ENCODE data around the gene TMEM106C.

Gene TMEM106C

GRCh38 chr12:47942614-47943225 lies 20.7 kb upstream of the TMEM106C start:
- TF ChIP-seq REST (IDR thresholded peaks at IDR 0.05; ENCODE audit: insufficient read depth in 1 of 2, low read depth in 2 of 2, low read length in 2 of 2) (no peak), POLR2AphosphoS5 (IDR thresholded peaks at IDR 0.05; ENCODE audit: low read depth, low read length) (no peak), SIN3A (IDR thresholded peaks at IDR 0.05; ENCODE audit: borderline replicate concordance, insufficient read depth, low read length) (no peak), FOXP2 (optimal IDR thresholded peaks at IDR 0.05; ENCODE audit: borderline replicate concordance, extremely low read depth, extremely low read length, insufficient read depth) (no peak), TAF1 (IDR thresholded peaks at IDR 0.05; ENCODE audit: borderline replicate concordance, insufficient read depth, low read length) (no peak)

GRCh38 chr12:47943623-47944340 lies 19.6 kb upstream of the TMEM106C start:
- TF ChIP-seq POLR2AphosphoS5 (IDR thresholded peaks at IDR 0.05; ENCODE audit: low read depth, low read length), result no peak
- TF ChIP-seq REST (IDR thresholded peaks at IDR 0.05; ENCODE audit: insufficient read depth in 1 of 2, low read depth in 2 of 2, low read length in 2 of 2), result no peak
- TF ChIP-seq FOXP2 (optimal IDR thresholded peaks at IDR 0.05; ENCODE audit: borderline replicate concordance, extremely low read depth, extremely low read length, insufficient read depth), result no peak
- no peak for TF ChIP-seq TAF1 (IDR thresholded peaks at IDR 0.05; ENCODE audit: borderline replicate concordance, insufficient read depth, low read length)
- no peak for TF ChIP-seq SIN3A (IDR thresholded peaks at IDR 0.05; ENCODE audit: borderline replicate concordance, insufficient read depth, low read length)

DNA sequence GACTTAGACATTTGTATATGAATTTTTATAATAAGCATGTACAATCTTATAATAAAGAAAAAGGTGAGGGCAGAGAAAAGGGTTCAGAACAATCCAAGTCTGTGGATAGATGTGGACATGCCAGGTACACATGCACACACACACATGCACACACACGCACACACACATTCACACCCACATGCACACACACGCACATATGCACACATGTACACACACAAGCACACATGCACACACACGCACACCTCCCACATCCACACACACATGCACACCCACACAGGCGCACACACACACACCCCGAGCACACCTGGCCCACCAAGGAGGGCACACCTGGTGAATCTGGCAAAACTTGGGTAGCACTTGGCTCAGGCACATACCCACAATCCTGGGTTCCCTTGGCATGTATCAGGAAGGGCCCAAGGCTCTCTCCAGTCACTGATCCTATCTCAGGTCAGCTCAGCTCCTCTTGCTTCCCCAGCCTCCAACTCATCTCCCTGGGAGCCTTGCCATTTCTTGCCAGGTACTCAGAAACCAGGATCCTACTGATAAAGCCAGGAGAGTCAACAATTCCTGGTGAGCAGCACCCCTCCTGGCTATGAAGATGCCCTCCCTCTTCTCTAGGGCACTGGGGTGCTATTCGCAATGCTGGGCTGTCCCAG lies 18.6 kb upstream of the TMEM106C start:
- TF ChIP-seq TAF1 (IDR thresholded peaks at IDR 0.05; ENCODE audit: borderline replicate concordance, insufficient read depth, low read length) (no peak), SIN3A (IDR thresholded peaks at IDR 0.05; ENCODE audit: borderline replicate concordance, insufficient read depth, low read length) (no peak), FOXP2 (optimal IDR thresholded peaks at IDR 0.05; ENCODE audit: borderline replicate concordance, extremely low read depth, extremely low read length, insufficient read depth) (no peak), POLR2AphosphoS5 (IDR thresholded peaks at IDR 0.05; ENCODE audit: low read depth, low read length) (no peak), REST (IDR thresholded peaks at IDR 0.05; ENCODE audit: insufficient read depth in 1 of 2, low read depth in 2 of 2, low read length in 2 of 2) (no peak)

GRCh38 chr12:47945341-47945728 lies 18.1 kb upstream of the TMEM106C start:
- TF ChIP-seq REST (IDR thresholded peaks at IDR 0.05; ENCODE audit: insufficient read depth in 1 of 2, low read depth in 2 of 2, low read length in 2 of 2), result no peak
- no peak for TF ChIP-seq POLR2AphosphoS5 (IDR thresholded peaks at IDR 0.05; ENCODE audit: low read depth, low read length)
- TF ChIP-seq FOXP2 (optimal IDR thresholded peaks at IDR 0.05; ENCODE audit: borderline replicate concordance, extremely low read depth, extremely low read length, insufficient read depth), result no peak
- no peak for TF ChIP-seq TAF1 (IDR thresholded peaks at IDR 0.05; ENCODE audit: borderline replicate concordance, insufficient read depth, low read length)
- TF ChIP-seq SIN3A (IDR thresholded peaks at IDR 0.05; ENCODE audit: borderline replicate concordance, insufficient read depth, low read length), result no peak

All from PFSK-1 (cell line).